Mammary epithelial cell (primary cell): ENCODE results near the gene USP37.

ENCODE experiments used
- EZH2 ChIP-seq: IDR thresholded peaks from 2 replicates; pipeline ENCODE4 v1.6.1; 2012; ENCODE audit warnings: low read length, inconsistent platforms, borderline replicate concordance
- TF ChIP-seq, protein P1 (sequence below), 2 donors: IDR thresholded peaks in 1 of 2; conservative IDR thresholded peaks in 1 of 2; 2 replicates each; pipeline ENCODE4 v1.5.1; 2011 to 2012; ENCODE audit warnings: inconsistent platforms in 2 of 2, low read length in 2 of 2, mild to moderate bottlenecking in 2 of 2, control low read depth in 1 of 2, low read depth in 1 of 2; ENCODE audit not compliant: insufficient read depth in 1 of 2; ENCODE audit errors: extremely low read depth in 1 of 2

DNA sequence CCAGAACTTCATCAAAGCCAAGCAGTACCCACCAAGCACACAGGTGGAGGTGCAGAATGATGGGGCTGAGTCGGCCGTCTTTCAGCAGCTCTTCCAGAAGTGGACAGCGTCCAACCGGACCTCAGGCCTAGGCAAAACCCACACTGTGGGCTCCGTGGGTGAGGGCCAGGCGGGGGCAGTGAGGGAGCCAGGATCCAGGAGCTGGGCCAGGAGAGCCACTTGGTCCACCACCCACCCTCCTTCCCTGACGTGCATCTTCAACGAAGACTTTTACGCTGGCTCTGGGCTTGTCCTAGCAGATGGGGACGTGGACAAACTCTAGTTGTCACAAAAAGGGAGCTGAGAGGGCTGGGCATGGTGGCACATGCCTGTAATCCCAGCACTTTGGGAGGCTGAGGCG lies 137.4 kb downstream of the USP37 start:
- TF ChIP-seq, protein P1, sequence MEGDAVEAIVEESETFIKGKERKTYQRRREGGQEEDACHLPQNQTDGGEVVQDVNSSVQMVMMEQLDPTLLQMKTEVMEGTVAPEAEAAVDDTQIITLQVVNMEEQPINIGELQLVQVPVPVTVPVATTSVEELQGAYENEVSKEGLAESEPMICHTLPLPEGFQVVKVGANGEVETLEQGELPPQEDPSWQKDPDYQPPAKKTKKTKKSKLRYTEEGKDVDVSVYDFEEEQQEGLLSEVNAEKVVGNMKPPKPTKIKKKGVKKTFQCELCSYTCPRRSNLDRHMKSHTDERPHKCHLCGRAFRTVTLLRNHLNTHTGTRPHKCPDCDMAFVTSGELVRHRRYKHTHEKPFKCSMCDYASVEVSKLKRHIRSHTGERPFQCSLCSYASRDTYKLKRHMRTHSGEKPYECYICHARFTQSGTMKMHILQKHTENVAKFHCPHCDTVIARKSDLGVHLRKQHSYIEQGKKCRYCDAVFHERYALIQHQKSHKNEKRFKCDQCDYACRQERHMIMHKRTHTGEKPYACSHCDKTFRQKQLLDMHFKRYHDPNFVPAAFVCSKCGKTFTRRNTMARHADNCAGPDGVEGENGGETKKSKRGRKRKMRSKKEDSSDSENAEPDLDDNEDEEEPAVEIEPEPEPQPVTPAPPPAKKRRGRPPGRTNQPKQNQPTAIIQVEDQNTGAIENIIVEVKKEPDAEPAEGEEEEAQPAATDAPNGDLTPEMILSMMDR (conservative IDR thresholded peaks at IDR 0.05 in 1 of 2, IDR thresholded peaks at IDR 0.05 in 1 of 2; ENCODE audit: extremely low read depth in 1 of 2, insufficient read depth in 1 of 2, low read depth in 1 of 2, low read length in 2 of 2), result no peak
- no peak for TF ChIP-seq EZH2
